GM13976 (cell line): ENCODE measurements around the gene TMPRSS11D.

Source experiments
- DNase-seq: peaks from one replicate; pipeline ENCODE4 v3.0.0; 2012; ENCODE audit warnings: low spot score
- in situ Hi-C: fragments of 300-500 bp; cut with MboI; formaldehyde crosslinking; loops from one replicate; pipeline ENCODE4 v1.12.0; 2022; ENCODE audit warnings: low sequenced_read_pairs, mixed read lengths, inconsistent platforms; ENCODE audit not compliant: unreplicated experiment
- TF ChIP-seq, protein P1 (sequence below): IDR thresholded peaks from 2 replicates; pipeline ENCODE4 v1.5.1; 2012; ENCODE audit warnings: borderline replicate concordance, mild to moderate bottlenecking; ENCODE audit not compliant: insufficient read depth; ENCODE audit errors: extremely low read depth, missing control alignments, control extremely low read depth

TMPRSS11D gene

GRCh38 chr4:67883458-67883857, 344 bp downstream of the TMPRSS11D start:
- in situ Hi-C loops = no loop called here
- TF ChIP-seq, protein P1, sequence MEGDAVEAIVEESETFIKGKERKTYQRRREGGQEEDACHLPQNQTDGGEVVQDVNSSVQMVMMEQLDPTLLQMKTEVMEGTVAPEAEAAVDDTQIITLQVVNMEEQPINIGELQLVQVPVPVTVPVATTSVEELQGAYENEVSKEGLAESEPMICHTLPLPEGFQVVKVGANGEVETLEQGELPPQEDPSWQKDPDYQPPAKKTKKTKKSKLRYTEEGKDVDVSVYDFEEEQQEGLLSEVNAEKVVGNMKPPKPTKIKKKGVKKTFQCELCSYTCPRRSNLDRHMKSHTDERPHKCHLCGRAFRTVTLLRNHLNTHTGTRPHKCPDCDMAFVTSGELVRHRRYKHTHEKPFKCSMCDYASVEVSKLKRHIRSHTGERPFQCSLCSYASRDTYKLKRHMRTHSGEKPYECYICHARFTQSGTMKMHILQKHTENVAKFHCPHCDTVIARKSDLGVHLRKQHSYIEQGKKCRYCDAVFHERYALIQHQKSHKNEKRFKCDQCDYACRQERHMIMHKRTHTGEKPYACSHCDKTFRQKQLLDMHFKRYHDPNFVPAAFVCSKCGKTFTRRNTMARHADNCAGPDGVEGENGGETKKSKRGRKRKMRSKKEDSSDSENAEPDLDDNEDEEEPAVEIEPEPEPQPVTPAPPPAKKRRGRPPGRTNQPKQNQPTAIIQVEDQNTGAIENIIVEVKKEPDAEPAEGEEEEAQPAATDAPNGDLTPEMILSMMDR = no peak
- DNase-seq = no peak

- in situ Hi-C loops = no loop called here
- DNase-seq = no peak
- TF ChIP-seq, protein P1 = no peak
Observed at GRCh38 chr4:67880866-67881610, 2.8 kb downstream of the TMPRSS11D start.

- TF ChIP-seq, protein P1 = no peak
- in situ Hi-C loops = no loop called here
- DNase-seq = no peak
Observed at GRCh38 chr4:67879486-67879885, 4.3 kb downstream of the TMPRSS11D start.

GRCh38 chr4:67877086-67877485, 6.7 kb downstream of the TMPRSS11D start:
- TF ChIP-seq, protein P1 = no peak
- no peak for DNase-seq
- in situ Hi-C loops = no loop called here

- DNase-seq = no peak
- TF ChIP-seq, protein P1 = no peak
- in situ Hi-C loops = no loop called here
Observed at GRCh38 chr4:67874986-67875385, 8.8 kb downstream of the TMPRSS11D start.

DNA sequence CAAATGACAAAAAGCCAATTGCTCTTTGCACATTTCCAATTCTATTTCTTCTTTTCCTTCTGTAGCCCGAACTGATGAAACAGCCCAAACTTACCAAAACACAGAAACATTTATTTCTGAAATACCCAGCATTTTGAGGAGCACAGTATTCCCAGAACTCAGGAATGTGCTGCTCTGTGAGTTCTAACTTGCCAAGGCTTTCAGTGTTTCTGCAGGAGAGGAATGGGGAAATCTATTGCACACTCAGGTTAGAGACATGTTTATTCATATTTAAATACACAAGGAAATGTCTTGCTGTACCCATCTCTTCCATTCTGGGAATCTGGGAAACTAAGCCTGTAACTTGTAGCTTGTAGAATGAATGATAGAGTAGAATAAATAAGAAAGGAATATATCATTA, 10.7 kb downstream of the TMPRSS11D start:
- TF ChIP-seq, protein P1 = no peak
- DNase-seq = no peak
- in situ Hi-C loops = no loop called here

DNA sequence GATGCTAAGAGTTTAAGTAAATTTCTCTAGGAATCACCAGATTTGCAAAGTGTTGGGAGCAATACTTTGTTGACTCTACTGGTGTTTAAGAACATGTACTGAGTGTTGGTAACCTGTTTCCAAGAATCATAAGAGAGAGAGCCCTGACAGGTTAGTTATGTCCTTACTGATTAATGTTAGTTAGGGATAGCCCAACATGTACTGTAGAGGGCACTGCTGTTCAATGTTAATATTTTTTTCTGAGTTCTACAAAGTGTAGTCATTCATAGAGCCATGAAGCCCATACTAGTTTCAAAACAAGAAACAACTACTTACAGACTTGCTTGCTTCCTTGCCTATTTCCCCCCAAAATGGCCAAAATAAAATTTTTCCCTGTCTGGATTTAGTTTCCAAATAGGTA, 11.9 kb downstream of the TMPRSS11D start:
- TF ChIP-seq, protein P1 = no peak
- in situ Hi-C loops = no loop called here
- DNase-seq = peak; percentile 32
